HUES64 (cell line): ENCODE measurements around the gene DLL4.
A peak's percentile ranks its signal among the peaks of the same experiment; 100 is the strongest.

Experiments
- H3K27ac ChIP-seq: 2 replicates; pipeline ENCODE4 v1.7.0; 2013; ENCODE audit warnings: low read depth, low read length, inconsistent platforms
- H3K27me3 ChIP-seq: 2 replicates; pipeline ENCODE4 v1.6.1; 2013; ENCODE audit warnings: mild to moderate bottlenecking, low read length; ENCODE audit not compliant: insufficient read depth
- H3K36me3 ChIP-seq: 2 replicates; pipeline ENCODE4 v1.6.1; 2013; ENCODE audit warnings: mild to moderate bottlenecking, low read length; ENCODE audit not compliant: insufficient read depth
- H3K4me1 ChIP-seq: 2 replicates; pipeline ENCODE4 v1.6.1; 2013; ENCODE audit warnings: mild to moderate bottlenecking, low read length, moderate library complexity; ENCODE audit not compliant: insufficient read depth
- H3K4me3 ChIP-seq: 2 replicates; pipeline ENCODE4 v1.5.1; 2013; ENCODE audit warnings: mild to moderate bottlenecking, low read length, moderate library complexity
- H3K9ac ChIP-seq: 2 replicates; pipeline ENCODE4 v1.6.1; 2013; ENCODE audit warnings: mild to moderate bottlenecking, low read depth, low read length
- H3K9me3 ChIP-seq: 2 replicates; pipeline ENCODE4 v1.6.1; 2013; ENCODE audit warnings: low read depth, low read length; ENCODE audit not compliant: insufficient read depth
- WGBS: fragments of 150-250, 120-280 bp; methylation state at CpG from one replicate; pipeline ENCODE4 v1.1.7; 2013; ENCODE audit warnings: missing lambda C conversion rate; 5-methylcytosine and 5-hydroxymethylcytosine counted together

DLL4 gene

GRCh38 chr15:40937762-40938535 is 8.8 kb downstream of the DLL4 start:
- Histone ChIP-seq H3K36me3 (no peaks in the 10 kb centered on the region), H3K27me3 (peaks cover 55% of the 10 kb centered on the region), H3K4me3 (no peak overlapping the region), H3K27ac (no peak overlapping the region), H3K9ac (no peak overlapping the region), H3K9me3 (no peaks in the 10 kb centered on the region), H3K4me1 (peaks cover 13% of the 10 kb centered on the region; the same call in 1 of the 2 replicates)
- 79% methylated on average over 19 of the region's 19 CpGs for WGBS

GRCh38 chr15:40938536-40938870 is 9.4 kb downstream of the DLL4 start:
- Histone ChIP-seq H3K4me3 (no peak overlapping the region), H3K9ac (no peak overlapping the region), H3K36me3 (no peaks in the 10 kb centered on the region), H3K27me3 (peaks cover 55% of the 10 kb centered on the region), H3K27ac (no peak overlapping the region), H3K4me1 (peaks cover 13% of the 10 kb centered on the region; the same call in 1 of the 2 replicates), H3K9me3 (no peaks in the 10 kb centered on the region)
- 96% methylated on average over 6 of the region's 6 CpGs for WGBS

GRCh38 chr15:40940296-40940801 is 11.2 kb downstream of the DLL4 start:
- peaks cover 13% of the 10 kb centered on the region; the same call in 1 of the 2 replicates for H3K4me1 ChIP-seq
- H3K4me3 ChIP-seq, result no peak overlapping the region
- H3K27ac ChIP-seq, result no peak overlapping the region
- H3K9me3 ChIP-seq, result no peaks in the 10 kb centered on the region
- WGBS, result 81% methylated on average over 15 of the region's 15 CpGs
- H3K36me3 ChIP-seq, result no peaks in the 10 kb centered on the region
- no peak overlapping the region for H3K9ac ChIP-seq
- H3K27me3 ChIP-seq, result peaks cover 49% of the 10 kb centered on the region

DNA sequence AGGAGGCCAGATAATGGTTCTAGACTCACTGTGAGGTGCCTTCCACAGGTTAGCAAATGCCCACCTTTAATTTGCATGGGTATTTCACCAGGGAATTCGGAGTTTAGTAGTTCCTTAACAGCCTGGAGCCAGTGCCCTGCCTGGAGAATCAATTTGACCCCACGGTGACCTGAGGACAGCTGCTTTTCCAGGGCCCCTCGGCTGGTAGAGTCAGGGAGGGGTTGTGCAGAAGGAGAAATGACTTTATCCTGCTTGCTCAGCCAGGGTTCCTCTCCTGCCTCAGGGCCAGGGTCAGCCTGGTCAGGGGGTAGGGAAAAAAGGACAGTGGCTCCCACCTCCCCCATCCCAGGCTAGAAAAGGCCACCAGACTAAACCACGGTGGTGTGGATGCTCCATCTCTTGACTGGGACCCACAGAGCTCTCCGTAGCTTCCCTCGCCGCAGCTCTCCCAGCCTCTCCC is 12.0 kb downstream of the DLL4 start:
- Histone ChIP-seq H3K27ac (peak overlapping the region; percentile 32; the same call in 1 of the 2 replicates), H3K9ac (peak overlapping the region; percentile 84), H3K9me3 (no peaks in the 10 kb centered on the region), H3K27me3 (peaks cover 45% of the 10 kb centered on the region), H3K36me3 (no peaks in the 10 kb centered on the region), H3K4me1 (peaks cover 13% of the 10 kb centered on the region; the same call in 1 of the 2 replicates), H3K4me3 (peak overlapping the region; percentile 56)
- 32% methylated on average over 7 of the region's 7 CpGs for WGBS

GRCh38 chr15:40941528-40942336 is 12.6 kb downstream of the DLL4 start:
- no peaks in the 10 kb centered on the region for H3K9me3 ChIP-seq
- no peaks in the 10 kb centered on the region for H3K36me3 ChIP-seq
- peak overlapping the region; percentile 56 for H3K4me3 ChIP-seq
- H3K27ac ChIP-seq, result peak overlapping the region; percentile 32; the same call in 1 of the 2 replicates
- WGBS, result 2% methylated on average over 92 of the region's 92 CpGs
- peaks cover 45% of the 10 kb centered on the region for H3K27me3 ChIP-seq
- peaks cover 13% of the 10 kb centered on the region; the same call in 1 of the 2 replicates for H3K4me1 ChIP-seq
- peak overlapping the region; percentile 84 for H3K9ac ChIP-seq

DNA sequence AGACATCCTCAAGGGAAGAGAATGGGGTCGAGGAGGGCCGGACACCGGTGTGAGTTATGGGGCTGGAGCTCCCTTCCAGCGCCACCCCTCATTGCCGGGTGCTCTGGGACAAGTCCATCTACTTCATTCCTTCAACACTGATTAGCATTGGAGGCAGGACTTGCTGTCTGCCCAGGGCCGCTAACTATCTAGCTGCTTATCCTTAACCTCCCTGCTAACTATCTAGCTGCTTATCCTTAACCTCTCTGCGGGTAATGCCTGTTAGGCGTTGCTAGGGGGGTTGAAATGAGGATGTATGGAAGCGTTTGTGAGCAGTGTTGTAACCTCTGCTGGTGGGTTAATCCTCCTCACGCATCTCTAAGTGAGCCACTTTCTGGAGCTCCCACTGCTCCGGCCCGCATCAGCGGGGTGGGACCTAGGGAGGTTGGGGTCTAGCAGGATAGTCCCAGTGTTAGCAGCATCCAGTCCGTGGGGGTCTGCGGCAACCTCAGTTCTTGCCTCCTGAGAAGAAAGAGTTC is 13.3 kb downstream of the DLL4 start:
- peak overlapping the region; percentile 67 for H3K9ac ChIP-seq
- H3K27ac ChIP-seq, result no peak overlapping the region
- WGBS, result 49% methylated on average over 15 of the region's 15 CpGs
- peaks cover 13% of the 10 kb centered on the region; the same call in 1 of the 2 replicates for H3K4me1 ChIP-seq
- H3K9me3 ChIP-seq, result no peaks in the 10 kb centered on the region
- peak overlapping the region; percentile 56 for H3K4me3 ChIP-seq
- peaks cover 45% of the 10 kb centered on the region for H3K27me3 ChIP-seq
- H3K36me3 ChIP-seq, result no peaks in the 10 kb centered on the region

GRCh38 chr15:40942878-40943277 is 13.7 kb downstream of the DLL4 start:
- H3K27ac ChIP-seq, result no peak overlapping the region
- no peak overlapping the region for H3K9ac ChIP-seq
- 94% methylated on average over 12 of the region's 12 CpGs for WGBS
- H3K9me3 ChIP-seq, result no peaks in the 10 kb centered on the region
- H3K36me3 ChIP-seq, result no peaks in the 10 kb centered on the region
- H3K27me3 ChIP-seq, result peaks cover 45% of the 10 kb centered on the region
- peaks cover 13% of the 10 kb centered on the region; the same call in 1 of the 2 replicates for H3K4me1 ChIP-seq
- no peak overlapping the region for H3K4me3 ChIP-seq

- Histone ChIP-seq H3K27me3 (peaks cover 45% of the 10 kb centered on the region), H3K4me1 (peaks cover 13% of the 10 kb centered on the region), H3K4me3 (no peak overlapping the region), H3K9me3 (no peaks in the 10 kb centered on the region), H3K27ac (no peak overlapping the region), H3K36me3 (no peaks in the 10 kb centered on the region), H3K9ac (no peak overlapping the region)
- WGBS, result 96% methylated on average over 9 of the region's 9 CpGs
Measured at GRCh38 chr15:40943764-40944365, 14.7 kb downstream of the DLL4 start.

DNA sequence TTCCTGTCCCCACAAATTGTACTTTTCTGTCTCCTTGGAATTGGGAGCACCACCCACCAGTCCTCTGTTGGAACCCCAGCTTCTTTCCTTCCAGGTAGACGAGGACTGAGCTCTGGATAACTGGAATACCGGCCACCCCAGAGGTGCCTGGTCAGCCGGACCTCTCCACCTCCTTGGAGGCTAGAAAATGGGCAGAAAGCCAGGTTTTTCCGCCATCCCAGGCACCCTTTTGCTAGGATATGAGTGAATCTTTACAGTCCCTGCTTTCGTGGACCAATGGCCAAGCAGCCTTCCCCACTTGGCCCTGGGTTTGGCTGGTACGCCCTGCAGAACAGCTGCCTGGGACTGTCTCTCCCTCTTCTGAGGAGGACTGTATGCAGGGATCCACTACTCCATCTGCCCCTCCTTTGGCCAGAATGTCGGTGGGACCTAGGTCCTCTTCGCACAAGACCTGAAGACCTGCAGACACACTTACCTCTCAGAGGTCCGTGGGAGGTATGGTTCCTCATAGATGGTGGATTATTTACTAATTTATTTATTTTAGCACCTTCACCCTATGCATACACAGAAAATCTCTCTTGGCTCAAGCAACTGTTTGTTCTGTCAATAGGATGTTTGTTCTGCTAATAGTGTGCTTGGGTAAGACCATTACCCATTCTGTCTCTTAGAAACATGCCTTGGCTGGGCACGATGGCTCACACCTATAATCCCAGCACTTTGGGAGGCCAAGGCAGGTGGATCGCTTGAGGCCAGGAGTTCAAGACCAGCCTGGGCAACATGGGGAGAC is 15.6 kb downstream of the DLL4 start:
- 92% methylated on average over 10 of the region's 11 CpGs for WGBS
- Histone ChIP-seq H3K27ac (no peak overlapping the region), H3K9me3 (no peaks in the 10 kb centered on the region), H3K4me3 (no peak overlapping the region), H3K27me3 (peaks cover 46% of the 10 kb centered on the region), H3K36me3 (no peaks in the 10 kb centered on the region), H3K4me1 (peaks cover 16% of the 10 kb centered on the region), H3K9ac (no peak overlapping the region)
